GM12872 (cell line): Measurements from ENCODE around the gene HOXD3.

Experiments
- CTCF ChIP-seq: IDR thresholded peaks from 3 replicates; pipeline ENCODE4 v1.5.1; 2011; ENCODE audit warnings: low read depth, mild to moderate bottlenecking, low read length, moderate library complexity; ENCODE audit not compliant: insufficient read depth

HOXD3 gene

GRCh38 chr2:176178038-176178756 lies 21.1 kb downstream of the HOXD3 start:
- TF ChIP-seq CTCF, result no peak

- no peak for TF ChIP-seq CTCF
These were observed 21.7 kb downstream of the HOXD3 start for GRCh38 chr2:176178757-176179295.

- no peak for TF ChIP-seq CTCF
These were observed 24.4 kb downstream of the HOXD3 start for GRCh38 chr2:176181551-176181950.

GRCh38 chr2:176182671-176183070 lies 25.6 kb downstream of the HOXD3 start:
- no peak for TF ChIP-seq CTCF

GRCh38 chr2:176184749-176185148 lies 27.6 kb downstream of the HOXD3 start:
- no peak for TF ChIP-seq CTCF

GRCh38 chr2:176186024-176186423 lies 28.9 kb downstream of the HOXD3 start:
- TF ChIP-seq CTCF, result no peak

- TF ChIP-seq CTCF, result no peak
These were observed 30.2 kb downstream of the HOXD3 start for GRCh38 chr2:176187200-176187898.
